H1 (cell line): Measurements from ENCODE around the gene DNASE2B.

Experiments
- ATF3 ChIP-seq: IDR thresholded peaks from 2 replicates; pipeline ENCODE4 v1.6.1; 2011; ENCODE audit warnings: low read depth, mild to moderate bottlenecking, low read length; ENCODE audit not compliant: insufficient read depth
- CBX5 ChIP-seq: fragments of 300-800, 300-1000 bp; sonication (generic); IDR thresholded peaks from 2 replicates; pipeline ENCODE4 v1.7.1; 2016; ENCODE audit warnings: antibody characterized with exemption, low read length, low read depth
- CTCF ChIP-seq, 3 experiments: IDR thresholded peaks; 1 replicate in 2 of 3; 2 replicates in 1 of 3; pipeline versions ENCODE4 v1.5.1 to v1.6.1; 2011; ENCODE audit warnings: low read length in 3 of 3, mild to moderate bottlenecking in 3 of 3, inconsistent platforms in 2 of 3, low read depth in 1 of 3, moderate library complexity in 1 of 3; ENCODE audit not compliant: insufficient read depth in 1 of 3; ENCODE audit errors: control extremely low read depth in 1 of 3
- EP300 ChIP-seq, 2 experiments: IDR thresholded peaks; 1 replicate in 1 of 2; 2 replicates in 1 of 2; pipeline ENCODE4 v1.6.1; 2011 to 2012; ENCODE audit warnings: low read depth in 2 of 2, low read length in 2 of 2, mild to moderate bottlenecking in 2 of 2, borderline replicate concordance in 1 of 2, inconsistent platforms in 1 of 2, moderate library complexity in 1 of 2
- POLR2A ChIP-seq, 2 experiments: IDR thresholded peaks; 1 replicate in 1 of 2; 2 replicates in 1 of 2; pipeline ENCODE4 v1.6.1; 2011; ENCODE audit warnings: low read depth in 2 of 2, low read length in 2 of 2, mild to moderate bottlenecking in 2 of 2; ENCODE audit errors: control extremely low read depth in 1 of 2
- RFX5 ChIP-seq: IDR thresholded peaks from 2 replicates; pipeline ENCODE4 v1.6.1; 2011; ENCODE audit warnings: low read depth, low read length, improper control_type of control experiment, borderline replicate concordance
- USF2 ChIP-seq: IDR thresholded peaks from 2 replicates; pipeline ENCODE4 v1.6.1; 2011; ENCODE audit warnings: low read length, improper control_type of control experiment

- TF ChIP-seq RFX5 (no peak), EP300 (IDR thresholded peaks at IDR 0.05; ENCODE audit: borderline replicate concordance in 1 of 2, low read depth in 2 of 2, low read length in 2 of 2) (no peak), ATF3 (no peak), CTCF (IDR thresholded peaks at IDR 0.05; ENCODE audit: control extremely low read depth in 1 of 3, insufficient read depth in 1 of 3, low read depth in 1 of 3, low read length in 3 of 3) (no peak), CBX5 (no peak), POLR2A (IDR thresholded peaks at IDR 0.05; ENCODE audit: control extremely low read depth in 1 of 2, low read depth in 2 of 2, low read length in 2 of 2) (no peak), USF2 (no peak)
These were observed 5.1 kb downstream of the DNASE2B start for GRCh38 chr1:84403347-84403746.
